NCI-H1092 treated with DMSO at 0.1 percent for 48 hours (cell line): Measurements from ENCODE around the gene TMEM219.
A peak's percentile ranks its signal among the peaks of the same experiment; 100 is the strongest.
"Not testable (repeated sequence)": the region's sequence is repeated elsewhere in the genome, so short reads cannot be mapped to it uniquely, and the experiment has no call there.

ENCODE experiments used
- DNase-seq: peaks from one replicate; lab custom pipeline; 2025; lab: John Stamatoyannopoulos, UW

The TMEM219 gene

GRCh38 chr16:29951625-29952365, 10.1 kb upstream of the TMEM219 start:
- DNase-seq, result no peak

DNA sequence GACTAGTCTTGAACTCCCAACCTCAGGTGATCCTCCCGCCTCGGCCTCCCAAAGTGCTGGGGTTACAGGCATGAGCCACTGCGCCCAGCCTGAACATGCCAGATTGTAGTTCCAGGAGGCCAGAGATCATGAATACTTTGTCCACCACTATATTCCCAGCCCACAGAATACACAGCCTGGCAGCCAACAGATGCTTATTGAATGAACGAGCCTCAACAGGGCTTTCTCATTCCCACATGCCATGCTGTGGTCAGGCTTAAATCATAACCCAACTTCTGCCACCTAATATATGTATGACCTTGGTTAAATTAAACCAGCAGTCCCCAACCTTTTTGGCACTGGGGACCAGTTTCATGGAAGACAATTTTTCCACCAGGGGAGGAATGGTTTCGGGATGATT, 3.1 kb upstream of the TMEM219 start:
- DNase-seq, result no peak

DNA sequence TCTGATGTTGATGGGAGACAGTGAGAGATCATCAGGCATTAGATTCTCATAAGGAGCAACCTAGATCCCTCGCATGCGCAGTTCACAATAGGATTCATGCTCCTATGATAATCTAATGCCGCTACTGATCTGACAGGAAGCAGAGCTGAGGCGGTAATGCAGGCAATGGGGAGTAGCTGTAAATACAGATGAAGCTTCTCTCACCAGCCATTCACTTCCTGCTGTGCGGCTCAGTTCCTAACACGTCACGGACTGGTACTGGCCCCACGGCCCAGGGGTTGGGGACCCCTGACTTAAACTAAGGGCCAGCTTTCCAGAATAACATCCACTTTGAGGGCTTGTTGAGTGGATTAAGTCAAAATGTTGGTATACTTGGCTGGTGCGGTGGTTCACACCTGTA, 2.6 kb upstream of the TMEM219 start:
- DNase-seq, result no peak

DNA sequence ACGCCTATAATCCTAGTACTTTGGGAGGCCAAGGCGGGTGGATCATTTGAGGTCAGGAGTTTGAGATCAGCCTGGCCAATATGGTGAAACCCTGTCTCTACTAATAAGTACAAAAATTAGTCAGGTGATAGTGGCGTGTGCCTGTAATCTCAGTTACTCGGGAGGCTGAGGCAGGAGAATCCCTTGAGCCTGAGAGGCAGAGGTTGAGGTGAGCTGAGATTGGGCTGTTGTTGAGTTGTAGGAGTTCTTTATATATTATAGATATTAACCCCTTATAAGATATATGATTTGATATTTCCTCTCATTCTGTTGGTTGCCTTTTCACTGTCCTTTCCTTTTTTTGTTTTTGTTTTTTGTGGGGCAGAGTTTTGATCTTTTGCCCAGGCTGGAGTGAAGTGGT, 2.1 kb upstream of the TMEM219 start:
- not testable (repeated sequence) for DNase-seq

DNA sequence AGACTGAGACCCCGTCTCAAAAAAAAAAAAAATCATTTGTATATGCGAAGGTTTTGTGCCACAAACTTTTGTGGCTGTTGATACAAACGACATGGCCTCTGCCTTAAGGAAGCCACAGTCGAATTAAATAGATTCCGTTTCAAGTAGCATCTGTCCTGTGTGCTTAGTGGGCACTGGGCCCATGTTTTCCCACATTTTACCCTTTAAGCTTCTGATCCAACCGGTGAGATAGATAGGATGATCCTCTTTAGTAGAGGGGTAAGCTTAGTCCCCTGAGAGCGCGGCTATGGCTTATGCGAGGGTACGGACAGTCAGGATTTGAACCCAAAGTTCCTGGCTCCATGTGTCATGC, 776 bp upstream of the TMEM219 start:
- peak; percentile 38 for DNase-seq

GRCh38 chr16:29962344-29962994, 590 bp downstream of the TMEM219 start:
- DNase-seq, result no peak

DNA sequence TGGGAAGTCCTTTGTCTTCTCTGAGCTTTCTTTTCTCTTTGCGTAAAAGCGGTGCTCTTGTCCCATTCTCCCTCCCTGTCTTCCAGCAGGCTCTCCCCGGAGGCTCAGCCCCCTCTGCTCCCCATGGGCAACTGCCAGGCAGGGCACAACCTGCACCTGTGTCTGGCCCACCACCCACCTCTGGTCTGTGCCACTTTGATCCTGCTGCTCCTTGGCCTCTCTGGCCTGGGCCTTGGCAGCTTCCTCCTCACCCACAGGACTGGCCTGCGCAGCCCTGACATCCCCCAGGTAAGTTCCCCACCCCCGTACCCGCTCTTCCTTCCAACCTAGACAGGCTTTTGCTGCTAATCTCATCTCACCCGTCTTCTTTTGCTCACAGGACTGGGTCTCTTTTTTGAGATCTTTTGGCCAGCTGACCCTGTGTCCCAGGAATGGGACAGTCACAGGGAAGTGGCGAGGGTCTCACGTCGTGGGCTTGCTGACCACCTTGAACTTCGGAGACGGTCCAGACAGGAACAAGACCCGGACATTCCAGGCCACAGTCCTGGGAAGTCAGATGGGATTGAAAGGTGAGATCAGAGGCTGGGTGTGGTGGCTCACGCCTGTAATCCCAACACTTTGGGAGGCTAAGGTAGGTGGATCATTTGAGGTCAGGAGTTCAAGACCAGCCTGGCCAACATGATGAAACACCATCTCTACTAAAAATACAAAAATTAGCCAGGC, 1.3 kb downstream of the TMEM219 start:
- no peak for DNase-seq

- no peak for DNase-seq
These were observed 6.3 kb downstream of the TMEM219 start for GRCh38 chr16:29968205-29968604.

GRCh38 chr16:29971304-29971703, 9.4 kb downstream of the TMEM219 start:
- DNase-seq, result no peak

DNA sequence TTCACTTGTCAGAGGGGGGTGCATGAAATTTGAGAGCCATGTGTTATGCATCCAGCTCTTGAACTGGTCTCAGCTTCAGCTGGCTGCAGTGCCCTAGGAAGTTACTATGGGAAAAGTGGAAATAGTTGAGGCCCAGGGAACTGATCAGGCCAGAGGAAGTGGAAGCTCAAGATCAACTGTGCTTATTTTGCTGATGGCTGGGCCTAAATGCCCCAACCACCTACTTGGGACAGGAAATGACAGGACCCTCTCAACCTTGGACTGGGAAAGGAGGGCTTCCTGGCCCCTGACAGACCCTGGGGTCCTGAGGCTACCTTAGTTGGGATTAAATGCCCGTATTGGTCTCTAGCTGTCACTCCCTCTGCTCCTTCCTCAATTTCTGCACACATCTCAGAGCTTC, 10.6 kb downstream of the TMEM219 start:
- DNase-seq, result no peak

DNA sequence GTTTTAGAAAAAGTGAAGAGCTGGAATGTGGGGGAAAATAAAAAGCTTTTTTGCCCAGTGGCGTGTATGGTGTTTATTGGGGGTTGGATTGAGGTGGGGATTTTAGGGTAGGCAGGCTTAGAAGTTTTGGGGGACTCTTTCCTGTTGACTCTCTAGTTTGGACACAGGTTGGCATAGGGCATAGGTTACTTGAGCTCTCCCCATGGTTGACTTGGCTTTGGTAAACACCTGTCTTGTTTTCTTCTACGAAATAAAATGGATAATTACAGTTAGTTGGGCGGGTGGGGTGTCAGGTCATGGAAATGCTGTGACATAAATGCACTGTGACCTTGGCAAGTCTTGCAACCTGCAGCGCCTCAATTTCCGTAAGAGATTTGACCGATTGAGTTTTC, 11.1 kb downstream of the TMEM219 start:
- no peak for DNase-seq

DNA sequence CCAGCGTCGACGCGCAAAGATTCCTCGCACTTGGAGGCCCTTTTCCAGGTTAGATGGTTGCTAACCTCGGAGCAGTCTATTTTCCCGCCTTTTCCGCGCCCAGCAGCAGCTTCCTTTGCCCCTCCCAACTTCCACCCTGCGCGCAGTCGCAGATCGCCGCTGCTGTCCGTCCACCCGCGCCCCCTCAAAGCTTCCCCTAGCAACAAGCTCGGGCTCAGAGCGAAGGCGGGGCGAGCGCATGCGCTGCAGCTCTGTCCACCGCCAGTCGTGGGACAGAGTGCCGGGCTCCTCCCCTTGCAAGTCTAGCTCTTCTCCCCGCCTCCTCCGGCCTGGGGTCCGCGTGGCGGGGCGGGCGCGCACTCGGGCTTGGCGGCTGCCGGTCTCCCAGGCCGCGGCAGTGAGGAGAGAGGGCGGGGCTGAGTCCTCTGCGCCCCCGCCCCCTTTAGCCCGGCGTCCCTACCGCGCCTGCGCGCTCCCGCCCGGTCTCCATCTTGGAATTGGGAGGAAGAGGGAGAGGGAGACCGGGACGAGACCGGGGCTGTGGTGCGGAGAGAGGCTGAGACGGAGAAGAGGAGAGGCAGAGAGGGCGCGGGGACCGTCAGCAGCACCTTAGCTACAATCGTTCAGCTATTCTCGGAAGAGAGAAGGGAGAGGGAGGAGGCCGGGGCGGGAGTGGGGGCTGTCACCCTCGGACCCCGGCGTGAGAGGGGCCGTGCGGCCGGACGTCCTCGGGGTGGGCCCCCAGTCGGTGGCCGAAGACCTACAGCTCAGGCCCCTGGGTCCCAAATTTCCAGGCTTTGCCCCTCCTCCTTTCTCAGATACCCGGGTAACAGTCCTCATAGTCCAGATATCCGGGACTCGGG, 11.7 kb downstream of the TMEM219 start, which contains the start of gene TAOK2:
TSS of gene TAOK2 (plus strand) at position 485 of the 863 bp plus-strand sequence. CDS start 3,905 bp downstream, outside the sequence.
- DNase-seq, result peak; percentile 98

GRCh38 chr16:29974291-29975133, 12.6 kb downstream of the TMEM219 start:
- DNase-seq, result no peak

- DNase-seq, result no peak
These were observed 13.3 kb downstream of the TMEM219 start for GRCh38 chr16:29975134-29975538.

DNA sequence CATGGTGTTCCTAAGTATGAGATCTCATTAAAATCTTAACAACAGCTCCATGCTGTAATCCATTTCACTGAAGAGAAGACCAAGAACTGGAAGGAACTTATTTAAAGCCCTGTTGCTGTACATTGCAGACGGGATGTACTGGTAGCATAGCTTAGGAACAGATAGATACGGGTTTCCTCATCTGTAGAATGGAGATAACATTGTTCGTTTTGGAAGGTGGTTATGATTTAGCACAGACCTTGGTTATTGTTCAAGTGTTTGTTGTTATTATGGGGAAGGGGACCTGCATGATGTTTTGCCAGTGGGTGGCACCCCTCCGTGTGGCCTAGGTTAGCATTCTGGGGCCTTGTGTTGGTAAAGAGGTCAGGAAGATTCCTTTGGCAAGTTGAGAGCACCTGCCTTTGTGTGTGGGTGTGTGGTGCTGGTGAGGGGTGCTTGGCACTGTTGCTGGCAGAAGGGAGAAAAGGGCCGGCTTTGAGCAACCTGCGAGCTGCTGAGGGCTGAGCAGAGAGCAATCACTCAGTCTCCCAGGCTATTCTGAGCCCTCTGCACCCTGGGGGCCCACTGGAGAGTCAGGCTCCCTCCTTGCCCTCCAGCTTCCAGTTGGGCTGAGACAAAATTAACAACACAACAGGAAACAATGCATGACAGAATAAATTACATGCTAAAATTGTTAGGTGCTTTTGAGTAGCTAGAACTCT, 14.1 kb downstream of the TMEM219 start:
- DNase-seq, result no peak

GRCh38 chr16:29977063-29977825, 15.4 kb downstream of the TMEM219 start:
- DNase-seq, result no peak

GRCh38 chr16:29978081-29978480, 16.2 kb downstream of the TMEM219 start:
- DNase-seq, result no peak

- DNase-seq, result no peak
These were observed 16.8 kb downstream of the TMEM219 start for GRCh38 chr16:29978564-29979270.
